ENCODE data around the gene SLC6A11.

The SLC6A11 gene

DNA sequence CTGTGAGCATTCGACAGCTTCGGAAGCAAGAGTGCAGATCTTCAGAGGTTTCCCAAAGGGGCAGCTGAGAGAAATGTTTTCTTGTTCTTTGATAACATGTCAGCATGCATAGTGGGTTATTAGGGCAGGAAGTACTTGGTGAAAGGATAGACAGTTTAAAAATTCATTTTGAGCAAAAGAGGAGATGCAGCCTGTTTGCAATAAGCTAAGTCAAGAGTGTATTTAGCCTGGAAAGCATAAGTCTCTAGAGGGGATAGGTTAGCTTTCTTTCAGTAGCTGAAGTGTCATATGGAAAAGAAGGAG lies 7.4 kb downstream of the SLC6A11 start:
- TF ChIP-seq, protein P1, sequence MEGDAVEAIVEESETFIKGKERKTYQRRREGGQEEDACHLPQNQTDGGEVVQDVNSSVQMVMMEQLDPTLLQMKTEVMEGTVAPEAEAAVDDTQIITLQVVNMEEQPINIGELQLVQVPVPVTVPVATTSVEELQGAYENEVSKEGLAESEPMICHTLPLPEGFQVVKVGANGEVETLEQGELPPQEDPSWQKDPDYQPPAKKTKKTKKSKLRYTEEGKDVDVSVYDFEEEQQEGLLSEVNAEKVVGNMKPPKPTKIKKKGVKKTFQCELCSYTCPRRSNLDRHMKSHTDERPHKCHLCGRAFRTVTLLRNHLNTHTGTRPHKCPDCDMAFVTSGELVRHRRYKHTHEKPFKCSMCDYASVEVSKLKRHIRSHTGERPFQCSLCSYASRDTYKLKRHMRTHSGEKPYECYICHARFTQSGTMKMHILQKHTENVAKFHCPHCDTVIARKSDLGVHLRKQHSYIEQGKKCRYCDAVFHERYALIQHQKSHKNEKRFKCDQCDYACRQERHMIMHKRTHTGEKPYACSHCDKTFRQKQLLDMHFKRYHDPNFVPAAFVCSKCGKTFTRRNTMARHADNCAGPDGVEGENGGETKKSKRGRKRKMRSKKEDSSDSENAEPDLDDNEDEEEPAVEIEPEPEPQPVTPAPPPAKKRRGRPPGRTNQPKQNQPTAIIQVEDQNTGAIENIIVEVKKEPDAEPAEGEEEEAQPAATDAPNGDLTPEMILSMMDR (IDR thresholded peaks at IDR 0.05; ENCODE audit: insufficient read depth, missing control alignments), result no peak
- no peak for FAIRE-seq
- DNase-seq (ENCODE audit: insufficient read length, low spot score), result no peak

DNA sequence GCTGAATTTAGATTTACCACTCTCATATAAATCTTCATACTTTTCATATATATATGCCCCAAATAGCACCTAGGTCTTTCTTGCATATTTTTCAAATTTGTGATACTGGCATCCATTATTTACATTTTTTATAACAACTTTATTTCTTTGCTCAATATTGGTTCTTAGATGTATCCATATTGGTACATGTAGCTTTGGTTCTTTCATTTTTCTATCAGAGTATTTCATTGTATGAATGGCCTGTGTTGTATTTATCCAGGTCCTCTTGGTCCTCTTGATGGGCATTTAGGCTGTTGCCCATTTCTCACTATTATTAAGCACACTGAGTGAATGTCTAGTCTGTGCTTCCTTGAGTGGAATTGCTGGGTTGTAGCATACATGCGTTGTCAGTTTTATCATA lies 8.4 kb downstream of the SLC6A11 start:
- TF ChIP-seq, protein P1 (IDR thresholded peaks at IDR 0.05; ENCODE audit: insufficient read depth, missing control alignments), result no peak
- DNase-seq (ENCODE audit: insufficient read length, low spot score), result no peak
- FAIRE-seq, result no peak

DNA sequence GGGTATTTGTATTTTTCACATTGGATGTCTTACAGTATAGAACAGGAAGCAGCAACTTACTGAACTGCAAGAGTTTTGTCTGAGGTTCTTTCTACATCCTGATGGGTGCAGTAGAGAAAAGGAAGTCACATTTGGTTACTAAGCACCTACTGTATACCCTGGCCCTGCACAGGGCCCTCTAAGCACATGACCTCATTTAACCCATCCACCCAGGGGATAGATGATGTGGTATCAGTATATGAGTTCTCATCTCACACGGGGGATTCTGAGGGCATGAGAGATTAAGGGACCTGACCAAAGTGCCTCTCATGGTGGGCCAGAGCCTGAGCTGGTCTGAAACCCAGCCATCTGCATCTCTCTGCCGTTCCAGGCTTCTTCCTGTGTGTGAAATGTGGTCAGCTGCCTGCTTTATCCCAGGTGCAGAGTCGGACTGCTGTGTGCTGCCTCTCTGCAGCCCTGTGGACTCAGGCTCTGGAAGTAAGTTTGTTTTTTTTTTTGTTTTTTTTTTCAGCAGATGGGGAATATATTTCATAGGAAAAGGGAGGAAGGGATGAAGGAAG lies 17.9 kb downstream of the SLC6A11 start:
- TF ChIP-seq, protein P1 (IDR thresholded peaks at IDR 0.05; ENCODE audit: insufficient read depth, missing control alignments), result no peak
- FAIRE-seq, result no peak
- DNase-seq (ENCODE audit: insufficient read length, low spot score), result no peak

DNA sequence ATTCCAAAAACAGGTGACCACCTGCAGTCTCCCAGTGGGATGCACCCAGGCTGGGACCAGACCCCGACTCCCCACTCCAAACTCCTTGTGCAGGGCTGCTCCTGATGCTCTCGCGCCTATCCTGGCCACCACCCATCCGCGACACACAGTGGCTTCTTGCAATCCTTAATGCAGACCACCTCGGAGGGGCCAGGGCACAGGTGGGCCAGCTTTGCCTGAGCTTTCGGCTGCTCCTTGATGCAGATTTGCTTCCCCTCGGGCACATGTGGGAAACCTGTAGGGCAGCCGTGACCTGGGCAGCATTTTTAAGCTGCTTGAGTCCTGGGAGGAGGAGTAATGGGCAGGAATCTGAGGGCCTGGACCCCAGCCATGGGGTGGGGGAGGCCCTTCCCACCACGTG lies 18.9 kb downstream of the SLC6A11 start:
- FAIRE-seq (no peak), DNase-seq (ENCODE audit: insufficient read length, low spot score) (no peak)
- TF ChIP-seq, protein P1 (IDR thresholded peaks at IDR 0.05; ENCODE audit: insufficient read depth, missing control alignments), result no peak

DNA sequence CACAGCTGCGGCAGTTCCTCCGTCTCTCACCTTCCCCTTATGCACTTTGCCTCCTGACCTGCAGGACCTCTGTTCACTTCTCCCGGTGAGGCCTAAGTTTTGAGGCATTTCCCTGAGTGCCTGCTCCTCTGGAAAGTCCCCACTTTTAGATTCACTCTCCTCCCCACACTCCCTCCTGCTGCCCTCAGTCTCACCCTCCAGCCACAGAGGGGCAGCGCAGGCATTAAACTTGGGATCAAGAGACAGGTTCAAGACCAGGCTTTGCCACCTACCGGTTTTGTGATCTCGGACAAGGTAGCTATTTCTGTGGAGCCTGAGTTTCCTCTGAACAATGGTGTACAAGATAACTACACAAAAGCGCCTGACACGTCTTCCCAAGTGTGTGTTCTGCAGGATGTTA lies 19.4 kb downstream of the SLC6A11 start:
- DNase-seq (ENCODE audit: insufficient read length, low spot score) (no peak), FAIRE-seq (no peak)
- TF ChIP-seq, protein P1 (IDR thresholded peaks at IDR 0.05; ENCODE audit: insufficient read depth, missing control alignments), result peak; percentile 13

DNA sequence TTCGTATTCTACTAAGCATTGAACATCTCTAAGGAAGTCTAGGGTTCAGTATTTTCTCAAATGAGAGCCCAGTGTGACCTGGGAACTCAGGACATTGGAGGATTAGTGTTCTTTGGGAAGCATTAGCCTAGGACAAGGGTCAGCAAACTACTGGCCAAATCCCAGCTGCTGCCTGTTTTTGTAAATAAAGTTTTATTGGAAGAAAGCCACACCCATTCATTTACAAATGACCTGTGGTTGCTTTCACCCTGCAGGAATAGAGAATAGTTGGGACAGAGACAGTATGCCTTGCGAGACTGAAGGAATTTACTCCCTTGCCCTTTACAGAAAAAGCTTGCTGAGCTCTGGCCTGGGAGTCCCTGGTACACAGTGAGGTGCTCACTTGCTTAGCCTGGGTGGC lies 20.6 kb downstream of the SLC6A11 start:
- DNase-seq (ENCODE audit: insufficient read length, low spot score) (no peak), FAIRE-seq (no peak)
- TF ChIP-seq, protein P1 (IDR thresholded peaks at IDR 0.05; ENCODE audit: insufficient read depth, missing control alignments), result no peak

DNA sequence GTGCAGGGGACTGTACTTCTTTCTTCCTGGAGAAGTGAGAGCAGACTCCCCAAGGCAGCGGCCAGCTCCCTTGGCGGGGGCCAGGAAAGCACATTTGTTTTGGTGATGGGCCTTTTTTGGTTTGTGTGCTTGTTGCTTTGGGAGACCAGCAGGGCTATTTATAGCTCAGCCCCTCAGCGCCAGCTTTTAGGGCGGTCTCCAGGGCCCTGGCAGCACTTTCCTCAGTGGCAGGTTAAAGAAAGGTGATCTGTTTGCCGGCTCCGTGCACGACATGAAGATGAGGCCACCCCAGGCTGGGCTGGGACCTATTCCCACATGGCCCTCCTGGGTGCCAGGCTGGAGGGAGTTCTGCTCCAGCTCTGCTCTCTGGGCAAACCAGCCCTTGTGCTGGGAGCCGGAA lies 21.8 kb downstream of the SLC6A11 start:
- FAIRE-seq, result no peak
- TF ChIP-seq, protein P1 (IDR thresholded peaks at IDR 0.05; ENCODE audit: insufficient read depth, missing control alignments), result no peak
- DNase-seq (ENCODE audit: insufficient read length, low spot score), result no peak

Data from D721Med (cell line).